ENCODE data around the gene CARD14. TPM values are rescaled to one million over a fixed set of nuclear protein-coding genes. Genes with fewer than 3 reads are reported as not detected.
A peak's percentile ranks its signal among the peaks of the same experiment; 100 is the strongest.
"Not testable (repeated sequence)": the region's sequence is repeated elsewhere in the genome, so short reads cannot be mapped to it uniquely, and the experiment has no call there.

CARD14 gene
- total RNA-seq, 2 donors from 2014 or later, result not detected

DNA sequence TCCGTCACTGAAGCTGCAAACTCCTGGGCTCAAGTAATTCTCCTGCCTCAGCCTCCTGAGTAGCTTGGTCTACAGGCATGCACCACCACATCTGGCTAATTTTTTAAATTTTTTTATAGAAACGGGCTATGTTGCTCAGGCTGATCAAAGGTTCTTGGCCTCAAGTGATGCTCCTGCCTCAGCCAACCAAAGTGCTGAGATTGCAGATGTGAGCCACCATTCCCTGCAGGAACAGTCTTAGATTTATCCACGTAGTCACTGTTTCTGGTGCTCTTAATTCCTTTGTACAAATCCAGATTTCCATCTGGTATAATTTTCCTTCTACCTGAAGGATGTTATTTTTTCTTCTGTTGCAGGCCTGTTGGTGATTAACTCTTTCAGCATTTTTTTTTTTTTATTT lies 63.4 kb downstream of the CARD14 start:
- Mint-ChIP-seq H3K4me3 (no peak overlapping the region), H3K36me3 (ENCODE audit: low read depth) (peaks cover 7% of the 10 kb centered on the region), H3K27me3 (no peaks in the 10 kb centered on the region), H3K4me1 (peaks cover 5% of the 10 kb centered on the region), H3K27ac (no peak overlapping the region)
- no peak for ATAC-seq
- DNase-seq, result no peak
- H3K9me3 ChIP-seq (ENCODE audit: control insufficient read depth, low read length, poor library complexity, severe bottlenecking), result peaks cover 16% of the 10 kb centered on the region

DNA sequence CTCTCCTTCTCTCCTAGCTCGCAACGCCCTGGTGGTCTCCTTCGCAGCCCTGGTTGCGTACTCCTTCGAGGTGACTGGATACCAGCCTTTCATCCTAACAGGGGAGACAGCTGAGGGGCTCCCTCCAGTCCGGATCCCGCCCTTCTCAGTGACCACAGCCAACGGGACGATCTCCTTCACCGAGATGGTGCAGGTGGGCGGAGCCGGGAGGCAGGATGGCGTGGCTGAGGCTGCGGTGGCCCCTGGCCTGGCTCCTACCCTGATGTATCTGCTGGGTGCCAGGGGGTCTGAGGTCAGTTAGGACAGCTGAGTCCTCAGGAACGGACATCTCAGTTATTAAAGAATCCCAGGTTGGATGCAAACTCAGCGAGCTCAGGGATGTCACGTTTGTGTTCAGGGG lies 67.1 kb downstream of the CARD14 start:
- Mint-ChIP-seq H3K4me3 (no peak overlapping the region), H3K27ac (no peak overlapping the region), H3K36me3 (ENCODE audit: low read depth) (peaks cover 10% of the 10 kb centered on the region), H3K27me3 (no peaks in the 10 kb centered on the region), H3K4me1 (peaks cover 2% of the 10 kb centered on the region)
- ATAC-seq (no peak), DNase-seq (no peak)
- H3K9me3 ChIP-seq (ENCODE audit: control insufficient read depth, low read length, poor library complexity, severe bottlenecking), result peaks cover 13% of the 10 kb centered on the region

DNA sequence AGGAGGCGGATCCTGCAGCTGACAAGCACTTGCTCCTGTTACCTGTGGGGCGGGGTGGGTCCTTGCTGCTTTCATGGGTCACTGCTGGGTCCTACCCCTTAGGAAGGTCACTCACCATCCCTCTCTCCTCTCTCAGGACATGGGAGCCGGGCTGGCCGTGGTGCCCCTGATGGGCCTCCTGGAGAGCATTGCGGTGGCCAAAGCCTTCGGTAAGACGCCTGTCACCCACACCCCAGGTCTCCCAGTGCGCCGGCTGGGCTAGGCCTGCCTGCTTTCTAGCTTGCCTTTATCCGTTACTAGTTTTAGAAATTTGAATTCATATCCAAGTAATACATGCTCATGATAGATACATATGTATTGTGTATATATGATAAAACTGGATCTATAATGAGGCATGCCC lies 67.6 kb downstream of the CARD14 start:
- ATAC-seq, result no peak

DNA sequence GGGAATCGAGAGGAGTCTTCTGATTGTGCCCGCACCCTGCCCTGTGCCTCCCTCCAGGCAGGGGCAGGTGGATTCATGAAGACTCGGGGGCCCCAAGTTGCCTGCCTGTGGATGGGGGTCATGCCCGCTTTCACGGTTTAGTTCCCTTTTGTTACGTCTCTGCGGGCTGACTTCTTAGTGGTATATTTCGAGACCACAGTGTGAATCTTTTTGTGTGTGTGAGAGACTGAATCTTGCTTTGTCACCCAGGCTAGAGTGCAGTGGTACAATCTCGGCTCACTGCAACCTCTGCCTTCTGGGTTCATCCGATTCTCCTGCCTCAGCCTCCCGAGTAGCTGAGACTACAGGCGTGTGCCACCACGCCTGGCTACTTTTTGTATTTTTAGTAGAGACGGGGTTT lies 72.7 kb downstream of the CARD14 start:
- Mint-ChIP-seq H3K4me1 (peaks cover 2% of the 10 kb centered on the region), H3K4me3 (no peak overlapping the region), H3K27ac (no peak overlapping the region), H3K36me3 (ENCODE audit: low read depth) (peaks cover 3% of the 10 kb centered on the region), H3K27me3 (no peaks in the 10 kb centered on the region)
- no peak for ATAC-seq
- H3K9me3 ChIP-seq (ENCODE audit: control insufficient read depth, low read length, poor library complexity, severe bottlenecking), result no peaks in the 10 kb centered on the region
- no peak for DNase-seq

More for the DNA sequence above, 67.6 kb downstream of the CARD14 start:
- peaks cover 2% of the 10 kb centered on the region for H3K4me1 Mint-ChIP-seq
- H3K36me3 Mint-ChIP-seq (ENCODE audit: low read depth), result peaks cover 10% of the 10 kb centered on the region
- H3K27ac Mint-ChIP-seq, result no peak overlapping the region
- no peak for DNase-seq
- H3K4me3 Mint-ChIP-seq, result no peak overlapping the region
- H3K27me3 Mint-ChIP-seq, result no peaks in the 10 kb centered on the region
- peaks cover 12% of the 10 kb centered on the region for H3K9me3 ChIP-seq (ENCODE audit: control insufficient read depth, low read length, poor library complexity, severe bottlenecking)

DNA sequence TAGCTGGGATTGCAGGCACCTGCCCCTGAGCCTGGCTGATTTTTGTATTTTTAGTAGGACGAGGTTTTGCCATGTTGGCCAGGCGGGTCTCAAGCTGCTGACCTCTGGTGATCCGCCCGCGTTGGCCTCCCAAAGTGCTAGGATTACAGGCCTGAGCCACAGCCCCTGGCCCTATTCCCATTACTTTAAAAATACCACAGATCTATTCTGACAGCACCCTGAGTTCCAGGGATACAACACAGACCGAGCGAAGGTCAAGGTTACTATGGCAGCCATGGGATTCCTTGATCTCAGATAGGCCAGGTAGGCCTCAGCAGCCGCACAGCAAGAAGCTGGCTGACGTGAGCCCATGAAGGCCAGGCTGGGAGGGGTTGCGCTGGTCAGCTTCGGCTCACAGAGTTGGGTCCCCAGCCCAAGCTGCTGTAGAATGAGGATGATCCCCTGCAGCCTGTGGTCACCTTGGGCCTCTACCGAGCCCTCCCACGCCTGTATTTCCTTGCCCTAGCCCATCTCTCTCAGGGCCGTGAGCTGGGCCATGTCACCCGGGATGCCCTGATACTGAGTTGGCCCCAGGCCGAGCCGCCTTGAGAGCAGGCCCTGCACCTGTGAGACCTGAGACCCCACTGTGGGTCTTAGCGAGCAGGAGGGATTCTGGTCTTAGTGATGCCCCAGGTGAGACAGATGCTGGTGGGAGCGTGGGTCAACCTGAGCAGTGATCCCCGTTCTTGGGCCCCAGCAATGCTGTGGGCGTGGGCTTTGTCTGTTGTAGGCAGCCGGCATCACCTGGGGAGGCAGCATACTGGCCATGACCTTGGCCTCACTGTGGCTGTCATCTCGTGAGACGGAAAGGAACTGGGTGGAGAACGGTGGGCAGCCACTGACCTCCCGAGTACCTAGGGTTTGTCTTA lies 74.0 kb downstream of the CARD14 start:
- Mint-ChIP-seq H3K36me3 (ENCODE audit: low read depth) (no peaks in the 10 kb centered on the region), H3K4me3 (no peak overlapping the region), H3K4me1 (no peaks in the 10 kb centered on the region), H3K27ac (no peak overlapping the region), H3K27me3 (no peaks in the 10 kb centered on the region)
- DNase-seq (no peak), ATAC-seq (no peak)
- H3K9me3 ChIP-seq (ENCODE audit: control insufficient read depth, low read length, poor library complexity, severe bottlenecking), result no peaks in the 10 kb centered on the region

DNA sequence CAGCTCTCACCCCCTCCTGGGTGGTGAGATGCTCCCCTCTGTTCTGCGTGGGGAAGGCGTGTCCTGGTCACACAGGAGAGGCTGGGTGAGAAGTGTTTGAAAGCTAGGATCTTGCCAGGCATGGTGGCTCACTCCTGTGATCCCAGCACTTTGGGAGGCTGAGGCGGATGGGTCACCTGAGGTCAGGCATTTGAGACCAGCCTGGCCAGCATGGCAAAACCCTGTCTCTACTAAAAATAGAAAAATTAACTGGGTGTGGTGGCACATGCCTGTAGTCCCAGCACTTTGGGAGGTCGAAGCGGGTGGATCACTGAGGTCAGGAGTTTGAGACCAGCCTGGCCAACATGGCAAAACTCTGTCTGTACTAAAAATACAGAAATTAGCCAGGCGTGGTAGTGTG lies 74.6 kb downstream of the CARD14 start:
- not testable (repeated sequence) for H3K27me3 Mint-ChIP-seq; H3K4me1 Mint-ChIP-seq; DNase-seq; H3K4me3 Mint-ChIP-seq; H3K36me3 Mint-ChIP-seq (ENCODE audit: low read depth); H3K9me3 ChIP-seq (ENCODE audit: control insufficient read depth, low read length, poor library complexity, severe bottlenecking); ATAC-seq; H3K27ac Mint-ChIP-seq

DNA sequence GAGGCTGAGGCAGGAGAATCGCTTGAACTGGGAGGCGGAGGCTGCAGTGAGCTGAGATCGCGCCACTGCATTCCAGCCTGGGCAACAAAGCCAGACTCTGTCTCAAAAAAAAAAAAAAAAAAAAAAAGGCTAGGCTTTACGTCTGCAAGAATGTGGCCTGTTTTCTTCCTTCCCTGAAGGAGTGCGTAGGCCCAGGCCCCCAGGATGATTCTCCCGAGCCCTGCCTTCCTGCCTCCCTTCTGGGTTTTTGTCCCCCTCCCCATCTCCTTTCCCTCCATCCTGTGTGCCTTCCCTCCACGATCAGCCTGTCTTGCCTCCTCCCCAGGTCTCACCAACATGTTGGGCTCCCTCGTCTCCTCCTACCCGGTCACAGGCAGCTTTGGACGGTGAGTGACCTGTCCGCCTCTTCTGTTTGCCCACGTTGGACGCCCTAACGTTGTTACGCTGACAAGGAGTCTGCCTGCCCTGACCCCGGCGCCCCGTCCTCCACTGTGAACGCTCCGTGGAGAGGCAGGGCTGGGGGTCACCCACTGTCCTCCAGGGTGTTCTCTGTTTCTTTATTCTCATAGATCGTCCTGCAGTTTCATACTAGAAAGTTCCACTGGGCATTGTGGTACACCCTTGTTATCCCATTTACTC lies 75.2 kb downstream of the CARD14 start:
- no peaks in the 10 kb centered on the region for H3K9me3 ChIP-seq (ENCODE audit: control insufficient read depth, low read length, poor library complexity, severe bottlenecking)
- ATAC-seq (no peak), DNase-seq (no peak)
- Mint-ChIP-seq H3K4me3 (peak overlapping the region; percentile 31), H3K4me1 (no peaks in the 10 kb centered on the region), H3K36me3 (ENCODE audit: low read depth) (no peaks in the 10 kb centered on the region), H3K27ac (no peak overlapping the region), H3K27me3 (no peaks in the 10 kb centered on the region)

DNA sequence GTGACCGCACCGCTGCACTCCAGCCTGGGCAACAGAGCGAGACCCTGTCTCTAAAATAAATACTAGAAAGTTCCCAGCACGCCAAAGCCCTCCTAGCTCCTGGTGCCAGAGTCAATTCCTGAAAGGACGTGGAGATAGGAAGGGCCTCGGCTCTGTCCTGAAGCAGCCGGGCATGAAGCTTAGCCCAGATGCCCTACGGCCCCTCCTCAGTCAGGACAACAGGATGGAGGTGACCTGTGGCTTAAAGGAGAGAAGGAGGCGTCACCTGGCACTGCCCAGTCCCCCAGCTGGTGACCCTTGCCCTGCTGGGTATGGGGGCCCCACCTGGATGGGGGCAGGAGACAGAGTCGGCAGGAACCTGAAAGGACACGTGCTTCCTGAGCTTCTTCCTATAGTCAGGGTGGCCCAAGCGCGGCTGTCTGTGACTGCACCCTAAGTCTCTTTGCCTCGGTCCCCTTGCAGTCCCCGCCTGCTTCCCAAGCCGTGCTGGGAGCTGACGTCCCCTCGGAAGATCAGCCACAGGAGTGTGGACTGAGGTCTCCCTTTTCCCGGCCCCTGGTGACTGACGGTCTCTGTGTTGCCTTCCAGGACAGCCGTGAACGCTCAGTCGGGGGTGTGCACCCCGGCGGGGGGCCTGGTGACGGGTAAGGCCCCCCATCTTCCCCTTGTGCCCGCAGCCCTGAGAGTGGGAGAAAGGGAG lies 75.9 kb downstream of the CARD14 start:
- H3K9me3 ChIP-seq (ENCODE audit: control insufficient read depth, low read length, poor library complexity, severe bottlenecking), result no peaks in the 10 kb centered on the region
- ATAC-seq (no peak), DNase-seq (no peak)
- Mint-ChIP-seq H3K27ac (no peak overlapping the region), H3K27me3 (no peaks in the 10 kb centered on the region), H3K4me1 (no peaks in the 10 kb centered on the region), H3K36me3 (ENCODE audit: low read depth) (no peaks in the 10 kb centered on the region), H3K4me3 (no peak overlapping the region)

DNA sequence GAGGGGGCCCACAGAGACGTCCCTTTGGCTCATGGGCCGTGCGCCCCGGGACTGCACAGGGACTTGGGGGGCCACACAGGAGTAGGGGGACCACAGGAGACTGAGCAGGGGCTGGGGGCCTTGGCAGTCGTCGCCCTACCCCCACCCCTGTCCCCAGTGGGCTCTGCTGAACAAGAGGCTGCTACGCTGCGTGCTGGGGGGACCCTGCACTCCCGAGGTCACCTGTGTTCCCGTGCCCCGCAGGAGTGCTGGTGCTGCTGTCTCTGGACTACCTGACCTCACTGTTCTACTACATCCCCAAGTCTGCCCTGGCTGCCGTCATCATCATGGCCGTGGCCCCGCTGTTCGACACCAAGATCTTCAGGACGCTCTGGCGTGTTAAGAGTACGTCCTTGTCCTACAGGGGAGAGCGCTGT lies 76.4 kb downstream of the CARD14 start:
- H3K4me3 Mint-ChIP-seq, result no peak overlapping the region
- H3K36me3 Mint-ChIP-seq (ENCODE audit: low read depth), result no peaks in the 10 kb centered on the region
- no peaks in the 10 kb centered on the region for H3K4me1 Mint-ChIP-seq
- ATAC-seq, result no peak
- DNase-seq, result no peak
- no peaks in the 10 kb centered on the region for H3K27me3 Mint-ChIP-seq
- no peaks in the 10 kb centered on the region for H3K9me3 ChIP-seq (ENCODE audit: control insufficient read depth, low read length, poor library complexity, severe bottlenecking)
- no peak overlapping the region for H3K27ac Mint-ChIP-seq

DNA sequence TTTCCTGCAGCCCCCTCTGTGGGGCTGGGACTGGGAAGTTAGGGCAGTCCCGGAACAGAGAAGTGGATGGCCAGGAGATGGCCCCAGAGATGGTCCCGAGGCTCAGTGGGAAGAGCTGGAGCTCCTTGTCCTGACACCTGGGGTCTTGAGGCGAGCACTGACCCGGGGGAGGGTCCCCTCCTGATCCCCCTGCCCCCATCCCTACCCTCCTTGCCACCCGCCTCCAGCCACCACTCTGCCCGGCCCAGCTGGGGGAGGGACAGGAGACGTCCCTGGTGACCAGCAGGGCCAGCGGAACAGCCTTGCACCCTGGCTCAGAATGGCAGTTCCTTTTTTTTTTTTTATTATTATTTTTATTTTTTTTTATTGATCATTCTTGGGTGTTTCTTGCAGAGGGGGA lies 76.9 kb downstream of the CARD14 start:
- DNase-seq (no peak), ATAC-seq (no peak)
- no peaks in the 10 kb centered on the region for H3K36me3 Mint-ChIP-seq (ENCODE audit: low read depth)
- no peaks in the 10 kb centered on the region for H3K9me3 ChIP-seq (ENCODE audit: control insufficient read depth, low read length, poor library complexity, severe bottlenecking)
- H3K4me1 Mint-ChIP-seq, result peaks cover under 1% of the 10 kb centered on the region
- H3K27ac Mint-ChIP-seq, result no peak overlapping the region
- H3K27me3 Mint-ChIP-seq, result no peaks in the 10 kb centered on the region
- no peak overlapping the region for H3K4me3 Mint-ChIP-seq

DNA sequence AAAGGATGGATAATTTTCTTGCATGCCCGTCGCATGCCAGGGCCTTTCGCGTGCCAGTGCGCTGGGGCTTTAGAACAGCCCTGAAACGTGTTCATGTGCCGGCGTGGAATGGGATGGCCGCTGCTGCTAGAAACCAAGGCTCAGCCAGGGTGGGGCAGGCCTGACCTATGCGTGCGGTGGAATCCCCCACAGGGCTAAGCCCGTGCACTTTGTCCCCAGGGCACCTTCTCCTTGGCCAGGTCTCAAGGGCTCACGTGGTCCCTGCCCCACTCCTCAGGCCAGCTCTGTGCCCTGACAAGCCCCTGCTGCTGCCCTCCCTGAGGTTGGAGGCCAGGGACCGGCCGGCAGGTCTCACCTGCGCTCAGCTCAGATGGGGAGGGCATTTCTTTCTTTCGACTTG lies 77.7 kb downstream of the CARD14 start:
- no peaks in the 10 kb centered on the region for H3K36me3 Mint-ChIP-seq (ENCODE audit: low read depth)
- DNase-seq (no peak), ATAC-seq (no peak)
- no peak overlapping the region for H3K27ac Mint-ChIP-seq
- H3K27me3 Mint-ChIP-seq, result no peaks in the 10 kb centered on the region
- no peak overlapping the region for H3K4me3 Mint-ChIP-seq
- peaks cover 2% of the 10 kb centered on the region for H3K4me1 Mint-ChIP-seq
- H3K9me3 ChIP-seq (ENCODE audit: control insufficient read depth, low read length, poor library complexity, severe bottlenecking), result no peaks in the 10 kb centered on the region

DNA sequence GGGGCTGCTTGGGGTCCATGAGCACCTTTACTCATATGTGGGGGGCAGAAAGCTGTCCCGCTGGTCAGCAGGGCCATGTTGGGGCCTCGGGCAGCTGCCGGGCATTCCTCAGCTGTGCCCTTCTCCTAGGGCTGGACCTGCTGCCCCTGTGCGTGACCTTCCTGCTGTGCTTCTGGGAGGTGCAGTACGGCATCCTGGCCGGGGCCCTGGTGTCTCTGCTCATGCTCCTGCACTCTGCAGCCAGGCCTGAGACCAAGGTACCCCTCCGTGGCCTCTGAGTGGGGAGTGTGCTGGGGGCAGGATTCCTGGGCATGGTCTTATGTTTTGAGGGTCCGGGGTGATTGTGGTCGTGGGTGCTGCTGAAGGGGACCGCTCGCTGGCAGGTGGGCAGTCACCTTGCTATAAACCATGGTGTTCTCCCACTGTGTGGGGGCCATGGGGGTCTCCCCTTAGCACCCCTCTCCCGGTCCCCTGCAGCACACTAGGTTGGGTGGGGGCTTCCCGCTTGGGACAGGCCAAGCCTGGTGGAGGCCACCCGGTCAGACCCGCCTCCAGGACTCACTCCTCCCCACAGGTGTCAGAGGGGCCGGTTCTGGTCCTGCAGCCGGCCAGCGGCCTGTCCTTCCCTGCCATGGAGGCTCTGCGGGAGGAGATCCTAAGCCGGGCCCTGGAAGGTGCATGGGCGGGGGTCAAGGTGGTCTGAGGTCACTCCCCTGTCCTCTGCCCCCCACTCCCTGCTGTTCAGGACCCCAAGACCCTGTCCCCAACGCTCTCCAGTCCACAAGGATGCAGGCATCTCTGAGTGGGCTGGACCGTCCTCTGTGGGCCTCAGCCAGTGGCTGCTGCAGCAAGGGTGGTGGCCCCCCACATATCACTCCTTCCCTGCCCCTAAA lies 78.4 kb downstream of the CARD14 start:
- no peak overlapping the region for H3K27ac Mint-ChIP-seq
- H3K4me1 Mint-ChIP-seq, result peaks cover 2% of the 10 kb centered on the region
- ATAC-seq, result no peak
- no peak overlapping the region for H3K4me3 Mint-ChIP-seq
- no peaks in the 10 kb centered on the region for H3K36me3 Mint-ChIP-seq (ENCODE audit: low read depth)
- no peaks in the 10 kb centered on the region for H3K9me3 ChIP-seq (ENCODE audit: control insufficient read depth, low read length, poor library complexity, severe bottlenecking)
- H3K27me3 Mint-ChIP-seq, result no peaks in the 10 kb centered on the region
- no peak for DNase-seq
